ENCODE results near the gene MTHFSD. TPM values are rescaled to one million over a fixed set of nuclear protein-coding genes. Genes with fewer than 3 reads are reported as not detected.

MTHFSD gene
- total and polyA plus RNA-seq, 2 donors (not counting 3 experiments of a cell fraction or from before 2014, with no cell fraction given) = 16.7 to 21.1 TPM

DNA sequence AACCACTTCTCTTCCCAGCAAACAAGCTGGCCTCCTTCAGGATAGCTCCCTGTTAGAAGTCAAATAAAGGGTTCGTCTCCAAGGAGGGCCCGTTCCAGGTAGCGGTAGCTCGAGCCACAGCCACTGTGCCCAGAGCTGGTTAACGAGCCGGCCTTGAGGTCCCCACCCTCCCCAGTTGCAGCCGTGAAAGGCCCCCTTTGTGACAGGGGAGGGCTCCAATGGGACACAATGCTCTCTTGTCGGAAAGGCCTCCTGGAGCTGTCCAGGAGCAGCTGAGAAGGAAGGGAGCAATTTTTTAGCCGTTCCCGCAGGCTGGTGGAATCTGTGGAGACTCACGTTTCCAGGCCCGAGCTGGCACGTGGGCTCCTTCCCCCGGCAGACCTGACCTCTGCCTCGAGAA lies 74.6 kb downstream of the MTHFSD start:
- Histone ChIP-seq H3K9me1 (replicated peaks; ENCODE audit: control insufficient read depth, extremely low read depth, insufficient read depth, low read length) (no peaks in the 10 kb centered on the region), H3K27me3 (ENCODE audit: control insufficient read depth in 2 of 2, insufficient read depth in 2 of 2, low read length in 2 of 2) (peaks cover 0 to 9% of the 10 kb centered on the region in 2 experiments), H3K9ac (replicated peaks; ENCODE audit: extremely low read depth, insufficient read depth, low read length) (no peak overlapping the region), H3K9me3 (replicated peaks; ENCODE audit: control insufficient read depth, insufficient read depth, low read length) (no peaks in the 10 kb centered on the region), H3K36me3 (ENCODE audit: control insufficient read depth in 2 of 2, extremely low read depth in 1 of 2, insufficient read depth in 2 of 2, low read length in 2 of 2) (no peaks in the 10 kb centered on the region), H3K27ac (ENCODE audit: insufficient read depth, low read depth, low read length) (no peak overlapping the region), H3K4me3 (replicated peaks in 1 of 3; ENCODE audit: insufficient read depth in 1 of 3, low read depth in 1 of 3, low read length in 3 of 3) (no peak overlapping the region), H3K79me2 (ENCODE audit: control insufficient read depth, insufficient read depth, low read length) (no peaks in the 10 kb centered on the region), H2AFZ (ENCODE audit: low read depth, low read length) (no peak overlapping the region), H3K4me1 (ENCODE audit: control insufficient read depth, extremely low read depth, insufficient read depth, low read length) (no peaks in the 10 kb centered on the region), H3K4me2 (ENCODE audit: insufficient read depth, low read length) (no peak overlapping the region), H4K20me1 (replicated peaks; ENCODE audit: control insufficient read depth, extremely low read depth, insufficient read depth, low read length) (no peaks in the 10 kb centered on the region)
- POLR2A ChIA-PET = no interaction called here
- BruUV-seq (replicated peaks) = no TSS peak
- CTCF ChIA-PET = interaction anchor here (0.7 to 1.8 kb wide), 2 partner anchors 37 to 228 kb away, joined by 3 to 7 read pairs; no protein-coding TSS in a partner anchor
- intact Hi-C loops (cut with micrococcal nuclease) (no loop called here), dilution Hi-C loops (cut with MboI; ENCODE audit: extremely low pct_ligation_motif_present, low sequenced_read_pairs) (no loop called here)
- TF ChIP-seq MYC (IDR thresholded peaks at IDR 0.05; ENCODE audit: low read depth, low read length) (no peak), EZH2 (IDR thresholded peaks at IDR 0.05; ENCODE audit: borderline replicate concordance, low read depth, low read length, severe bottlenecking) (no peak), POLR2AphosphoS5 (IDR thresholded peaks at IDR 0.05; ENCODE audit: insufficient read depth, low read depth, low read length) (no peak)
- TF ChIP-seq, protein P1, sequence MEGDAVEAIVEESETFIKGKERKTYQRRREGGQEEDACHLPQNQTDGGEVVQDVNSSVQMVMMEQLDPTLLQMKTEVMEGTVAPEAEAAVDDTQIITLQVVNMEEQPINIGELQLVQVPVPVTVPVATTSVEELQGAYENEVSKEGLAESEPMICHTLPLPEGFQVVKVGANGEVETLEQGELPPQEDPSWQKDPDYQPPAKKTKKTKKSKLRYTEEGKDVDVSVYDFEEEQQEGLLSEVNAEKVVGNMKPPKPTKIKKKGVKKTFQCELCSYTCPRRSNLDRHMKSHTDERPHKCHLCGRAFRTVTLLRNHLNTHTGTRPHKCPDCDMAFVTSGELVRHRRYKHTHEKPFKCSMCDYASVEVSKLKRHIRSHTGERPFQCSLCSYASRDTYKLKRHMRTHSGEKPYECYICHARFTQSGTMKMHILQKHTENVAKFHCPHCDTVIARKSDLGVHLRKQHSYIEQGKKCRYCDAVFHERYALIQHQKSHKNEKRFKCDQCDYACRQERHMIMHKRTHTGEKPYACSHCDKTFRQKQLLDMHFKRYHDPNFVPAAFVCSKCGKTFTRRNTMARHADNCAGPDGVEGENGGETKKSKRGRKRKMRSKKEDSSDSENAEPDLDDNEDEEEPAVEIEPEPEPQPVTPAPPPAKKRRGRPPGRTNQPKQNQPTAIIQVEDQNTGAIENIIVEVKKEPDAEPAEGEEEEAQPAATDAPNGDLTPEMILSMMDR (IDR thresholded peaks at IDR 0.05; ENCODE audit: extremely low read depth in 1 of 2, insufficient read depth in 1 of 2, low read depth in 1 of 2, low read length in 2 of 2) = no peak
- TF ChIP-seq, protein P2, sequence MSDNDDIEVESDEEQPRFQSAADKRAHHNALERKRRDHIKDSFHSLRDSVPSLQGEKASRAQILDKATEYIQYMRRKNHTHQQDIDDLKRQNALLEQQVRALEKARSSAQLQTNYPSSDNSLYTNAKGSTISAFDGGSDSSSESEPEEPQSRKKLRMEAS (IDR thresholded peaks at IDR 0.05; ENCODE audit: insufficient read depth, insufficient read length) = no peak
- DNase-seq (ENCODE audit: low read depth, low spot score) = no peak
- no peak for FAIRE-seq

Other genes starting within 250 kb of the MTHFSD start
- gene FOXF1, start 44.7 kb downstream of the MTHFSD start, total RNA-seq = 1.1 and 2.2 TPM in 2 replicates
- 1.0 and 1.4 TPM in 2 replicates for gene FOXF1, start 44.7 kb downstream of the MTHFSD start, polyA plus RNA-seq
- gene FOXC2, start 11.6 kb upstream of the MTHFSD start, total RNA-seq = 44.0 and 47.0 TPM in 2 replicates
- gene FOXC2, start 11.6 kb upstream of the MTHFSD start, polyA plus RNA-seq = 7.2 and 7.7 TPM in 2 replicates
- gene FOXL1, start 23.3 kb upstream of the MTHFSD start, total RNA-seq = 3.8 and 4.2 TPM in 2 replicates
- gene FOXL1, start 23.3 kb upstream of the MTHFSD start, polyA plus RNA-seq = 2.8 and 3.2 TPM in 2 replicates